Smooth muscle cell (in vitro differentiated cells): ENCODE results near the gene CHEK2. TPM values are rescaled to one million over a fixed set of nuclear protein-coding genes. Genes with fewer than 3 reads are reported as not detected.

ENCODE experiments used
- DNase-seq: peaks from one replicate; lab custom pipeline; 2025; ENCODE audit not compliant: unreplicated experiment; lab: John Stamatoyannopoulos, UW
- H2AFZ ChIP-seq: fragments of 200-600 bp; sonication (generic); 2 replicates; pipeline ENCODE4 v1.6.0; 2016; ENCODE audit warnings: antibody characterized with exemption, low read depth, mild to moderate bottlenecking
- H3F3A ChIP-seq: fragments of 200-600 bp; sonication (generic); 2 replicates; pipeline ENCODE4 v1.6.0; 2017; ENCODE audit warnings: antibody characterized with exemption, low read depth
- H3K27ac ChIP-seq: fragments of 200-600 bp; sonication (generic); 2 replicates; pipeline ENCODE4 v1.5.1; 2016; ENCODE audit warnings: low read depth, mild to moderate bottlenecking
- H3K27me3 ChIP-seq: fragments of 200-600 bp; sonication (generic); 2 replicates; pipeline ENCODE4 v1.6.1; 2016; ENCODE audit warnings: low read depth, mild to moderate bottlenecking
- H3K36me3 ChIP-seq: fragments of 200-600 bp; sonication (generic); 2 replicates; pipeline ENCODE4 v1.5.1; 2016; ENCODE audit warnings: low read depth
- H3K4me1 ChIP-seq: fragments of 200-600 bp; sonication (generic); 2 replicates; pipeline ENCODE4 v1.5.1; 2016; ENCODE audit warnings: low read depth
- H3K4me2 ChIP-seq: fragments of 200-600 bp; sonication (generic); 2 replicates; pipeline ENCODE4 v1.6.0; 2016; ENCODE audit warnings: mild to moderate bottlenecking
- H3K4me3 ChIP-seq: fragments of 200-600 bp; sonication (generic); 2 replicates; pipeline ENCODE4 v1.5.1; 2016; ENCODE audit warnings: mild to moderate bottlenecking
- H3K79me2 ChIP-seq: fragments of 200-600 bp; sonication (generic); 2 replicates; pipeline ENCODE4 v1.6.0; 2016; ENCODE audit warnings: low read depth, mild to moderate bottlenecking
- H3K9ac ChIP-seq: fragments of 200-600 bp; sonication (generic); 2 replicates; pipeline ENCODE4 v1.6.0; 2016; ENCODE audit warnings: low read depth
- H3K9me3 ChIP-seq: fragments of 200-600 bp; sonication (generic); replicated peaks from 2 replicates; pipeline ENCODE4 v1.5.1; 2016; ENCODE audit warnings: low read depth
- H4K20me1 ChIP-seq: fragments of 200-600 bp; sonication (generic); 2 replicates; pipeline ENCODE4 v1.6.0; 2016; ENCODE audit warnings: low read depth
- CTCF ChIP-seq: fragments of 200-600 bp; sonication (generic); IDR thresholded peaks from 2 replicates; pipeline ENCODE4 v1.5.1; 2017; ENCODE audit warnings: borderline replicate concordance, mild to moderate bottlenecking, antibody characterized with exemption; ENCODE audit not compliant: insufficient read depth, poor library complexity, severe bottlenecking
- WGBS: methylation state at CpG from one replicate; pipeline ENCODE4 v1.1.7; 2016; ENCODE audit warnings: low lambda C conversion rate; 5-methylcytosine and 5-hydroxymethylcytosine counted together
- polyA plus RNA-seq: library from polyadenylated mRNA; unstranded; fragments of >200 nt; fragmentation: Nextera tagmentation; extraction: Ambion mirVana; gene quantifications from 2 replicates; pipeline ENCODE4 v1.2.1, GENCODE V29; 2016
- total RNA-seq: library from RNA; depleted of rRNA; stranded (reverse); fragments of >200 nt; gene quantifications from 2 replicates; pipeline ENCODE4 v1.2.3, GENCODE V29; 2014

Gene CHEK2
- total and polyA plus RNA-seq, 2 experiments from 2014 or later = 11.5 to 12.7 TPM

DNA sequence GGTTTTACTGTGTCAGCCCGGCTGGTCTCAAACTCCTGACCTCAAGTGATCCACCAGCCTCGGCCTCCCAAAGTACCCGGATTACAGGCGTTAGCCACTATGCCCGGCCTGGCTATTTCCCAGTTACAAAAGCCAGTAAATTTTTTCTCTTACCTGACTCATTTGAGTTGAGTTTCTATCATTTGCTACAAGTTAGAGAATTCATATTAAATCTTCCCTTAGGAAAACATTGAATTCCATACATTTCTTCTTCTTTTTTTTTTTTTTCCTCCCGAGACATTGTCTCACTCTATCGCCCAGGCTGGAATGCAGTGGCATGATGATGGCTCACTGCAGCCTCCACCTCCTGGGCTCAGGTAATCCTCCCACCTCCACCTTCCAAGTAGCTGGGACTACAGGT, 26.0 kb downstream of the CHEK2 start:
- Histone ChIP-seq H3K79me2 (no peaks in the 10 kb centered on the region), H3K36me3 (no peaks in the 10 kb centered on the region), H3K9ac (no peak overlapping the region), H3K4me2 (no peak overlapping the region), H4K20me1 (no peaks in the 10 kb centered on the region), H3K27me3 (no peaks in the 10 kb centered on the region), H3F3A (peaks cover 16% of the 10 kb centered on the region), H3K4me1 (peaks cover 13% of the 10 kb centered on the region), H3K9me3 (no peaks in the 10 kb centered on the region), H3K4me3 (no peak overlapping the region), H3K27ac (no peak overlapping the region), H2AFZ (no peak overlapping the region)
- DNase-seq = no peak
- TF ChIP-seq CTCF = no peak
- WGBS = 54% methylated on average over 7 of the region's 7 CpGs

DNA sequence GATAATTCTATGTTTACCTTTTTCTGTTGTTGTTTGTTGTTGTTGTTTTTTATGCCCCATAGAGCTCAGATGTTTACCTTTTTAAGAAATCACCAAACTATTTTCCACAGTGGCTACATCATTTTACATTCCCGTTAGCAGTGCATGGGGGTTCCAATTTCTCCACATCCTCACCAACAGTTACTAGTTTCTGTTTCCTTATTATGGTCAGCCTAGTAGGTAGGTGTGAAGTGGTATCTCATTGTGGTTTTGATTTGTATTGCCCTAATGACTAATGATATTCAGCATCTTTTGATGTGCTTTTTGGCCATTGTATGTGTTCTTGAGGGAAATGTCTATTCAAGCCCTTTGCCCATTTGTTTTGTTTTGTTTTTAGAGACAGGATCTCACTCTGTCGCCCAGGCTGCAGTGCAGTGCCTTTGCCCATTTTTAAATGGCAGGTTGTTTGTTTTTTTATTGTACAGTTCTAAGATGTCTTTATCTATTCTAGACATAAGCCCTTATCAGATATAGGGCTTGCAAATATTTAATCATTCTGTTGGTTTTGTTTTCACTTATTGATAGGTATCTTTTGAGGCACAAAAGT, 27.5 kb downstream of the CHEK2 start:
- H3K4me3 ChIP-seq = no peak overlapping the region
- H4K20me1 ChIP-seq = no peaks in the 10 kb centered on the region
- H3K36me3 ChIP-seq = no peaks in the 10 kb centered on the region
- no peak for TF ChIP-seq CTCF
- no peaks in the 10 kb centered on the region for H3K9me3 ChIP-seq
- no peak overlapping the region for H3K9ac ChIP-seq
- peaks cover 16% of the 10 kb centered on the region for H3F3A ChIP-seq
- H3K4me2 ChIP-seq = no peak overlapping the region
- no peak overlapping the region for H3K27ac ChIP-seq
- H2AFZ ChIP-seq = no peak overlapping the region
- H3K27me3 ChIP-seq = no peaks in the 10 kb centered on the region
- WGBS = 97% methylated on average over 2 of the region's 2 CpGs
- H3K4me1 ChIP-seq = peaks cover 20% of the 10 kb centered on the region
- H3K79me2 ChIP-seq = no peaks in the 10 kb centered on the region
- DNase-seq = no peak

- H2AFZ ChIP-seq = no peak overlapping the region
- no peaks in the 10 kb centered on the region for H3K79me2 ChIP-seq
- peak overlapping the region; percentile 12 for H3K9ac ChIP-seq
- H3K4me2 ChIP-seq = peak overlapping the region; percentile 82
- H3K27ac ChIP-seq = peak overlapping the region; percentile 81
- 19% methylated on average over 6 of the region's 6 CpGs for WGBS
- TF ChIP-seq CTCF = peak; percentile 13
- H3F3A ChIP-seq = peaks cover 16% of the 10 kb centered on the region
- no peaks in the 10 kb centered on the region for H3K36me3 ChIP-seq
- DNase-seq = no peak
- H3K27me3 ChIP-seq = no peaks in the 10 kb centered on the region
- H3K9me3 ChIP-seq = no peaks in the 10 kb centered on the region
- H4K20me1 ChIP-seq = no peaks in the 10 kb centered on the region
- H3K4me3 ChIP-seq = peak overlapping the region; percentile 27
- H3K4me1 ChIP-seq = peaks cover 20% of the 10 kb centered on the region
Measured at GRCh38 chr22:28711820-28712777, 29.5 kb downstream of the CHEK2 start.
